Measurements from ENCODE around the gene LIPC. TPM values are rescaled to one million over a fixed set of nuclear protein-coding genes. Genes with fewer than 3 reads are reported as not detected.

The LIPC gene
- total and polyA plus RNA-seq, 2 experiments from 2014 or later: not detected

DNA sequence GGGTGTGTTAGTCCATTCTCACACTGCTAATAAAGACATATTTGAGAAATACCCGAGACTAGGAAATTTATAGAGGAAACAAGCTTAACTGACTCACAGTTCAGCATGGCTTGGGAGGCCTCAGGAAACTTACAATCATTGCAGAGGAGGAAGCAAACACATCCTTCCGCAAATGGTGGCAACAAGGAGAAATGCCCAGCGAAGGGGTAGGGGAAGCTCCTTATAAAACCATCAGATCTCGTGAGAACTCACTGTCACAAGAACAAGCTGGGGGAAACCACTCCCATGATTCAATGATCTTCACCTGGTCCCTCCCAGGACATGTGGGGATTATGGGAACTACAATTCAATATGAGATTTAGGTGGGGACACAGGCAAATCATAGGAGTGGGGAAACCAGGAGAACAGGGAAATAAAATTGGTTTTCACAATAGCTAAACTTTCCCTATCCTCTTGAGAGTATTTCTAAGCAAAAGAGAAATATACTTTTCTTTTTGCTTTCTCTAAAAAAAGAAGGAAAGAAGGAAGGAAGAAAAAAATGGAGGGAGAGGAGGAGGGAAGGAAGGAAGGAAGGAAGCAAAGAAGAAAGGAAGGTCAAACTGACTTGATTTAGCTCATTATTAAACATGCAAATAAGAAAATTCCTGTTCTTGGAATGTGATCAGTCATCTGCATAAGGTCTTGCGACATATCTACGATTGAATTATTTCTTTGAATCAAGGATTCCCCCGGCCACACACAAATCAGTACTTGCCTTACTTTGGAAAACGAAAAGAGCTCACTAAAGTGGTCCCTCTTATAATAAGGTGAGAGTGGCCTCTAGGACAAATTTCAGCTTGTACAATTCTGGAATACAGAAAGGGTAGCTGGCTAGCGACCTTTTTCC is 75.2 kb downstream of the LIPC start:
- Histone ChIP-seq H3K36me3 (ENCODE audit: insufficient read depth) (no peaks in the 10 kb centered on the region), H3K27ac (ENCODE audit: low read depth) (no peak overlapping the region), H4K20me1 (replicated peaks; ENCODE audit: insufficient read depth) (no peaks in the 10 kb centered on the region), H2AFZ (peak overlapping the region; percentile 85; the same call in 1 of the 2 replicates), H3K9me2 (ENCODE audit: insufficient read depth) (no peaks in the 10 kb centered on the region), H3K27me3 (ENCODE audit: insufficient read depth) (no peaks in the 10 kb centered on the region), H3K4me3 (no peak overlapping the region), H3F3A (replicated peaks; ENCODE audit: low read depth) (no peaks in the 10 kb centered on the region), H3K79me2 (replicated peaks; ENCODE audit: insufficient read depth) (no peaks in the 10 kb centered on the region), H3K4me1 (ENCODE audit: insufficient read depth) (no peaks in the 10 kb centered on the region), H3K4me2 (no peak overlapping the region)
- Mint-ChIP-seq H3K27me3 (ENCODE audit: insufficient read depth, low read depth, poor library complexity) (peaks cover 4% of the 10 kb centered on the region), H3K4me3 (no peak overlapping the region), H3K27ac (no peak overlapping the region), H3K9me3 (no peaks in the 10 kb centered on the region), H3K36me3 (ENCODE audit: low read depth) (no peaks in the 10 kb centered on the region), H3K4me1 (peaks cover 10% of the 10 kb centered on the region; the same call in 2 of the 3 replicates)
- TF ChIP-seq, protein P1, sequence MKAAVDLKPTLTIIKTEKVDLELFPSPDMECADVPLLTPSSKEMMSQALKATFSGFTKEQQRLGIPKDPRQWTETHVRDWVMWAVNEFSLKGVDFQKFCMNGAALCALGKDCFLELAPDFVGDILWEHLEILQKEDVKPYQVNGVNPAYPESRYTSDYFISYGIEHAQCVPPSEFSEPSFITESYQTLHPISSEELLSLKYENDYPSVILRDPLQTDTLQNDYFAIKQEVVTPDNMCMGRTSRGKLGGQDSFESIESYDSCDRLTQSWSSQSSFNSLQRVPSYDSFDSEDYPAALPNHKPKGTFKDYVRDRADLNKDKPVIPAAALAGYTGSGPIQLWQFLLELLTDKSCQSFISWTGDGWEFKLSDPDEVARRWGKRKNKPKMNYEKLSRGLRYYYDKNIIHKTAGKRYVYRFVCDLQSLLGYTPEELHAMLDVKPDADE (IDR thresholded peaks at IDR 0.05): no peak
- TF ChIP-seq, protein P2, sequence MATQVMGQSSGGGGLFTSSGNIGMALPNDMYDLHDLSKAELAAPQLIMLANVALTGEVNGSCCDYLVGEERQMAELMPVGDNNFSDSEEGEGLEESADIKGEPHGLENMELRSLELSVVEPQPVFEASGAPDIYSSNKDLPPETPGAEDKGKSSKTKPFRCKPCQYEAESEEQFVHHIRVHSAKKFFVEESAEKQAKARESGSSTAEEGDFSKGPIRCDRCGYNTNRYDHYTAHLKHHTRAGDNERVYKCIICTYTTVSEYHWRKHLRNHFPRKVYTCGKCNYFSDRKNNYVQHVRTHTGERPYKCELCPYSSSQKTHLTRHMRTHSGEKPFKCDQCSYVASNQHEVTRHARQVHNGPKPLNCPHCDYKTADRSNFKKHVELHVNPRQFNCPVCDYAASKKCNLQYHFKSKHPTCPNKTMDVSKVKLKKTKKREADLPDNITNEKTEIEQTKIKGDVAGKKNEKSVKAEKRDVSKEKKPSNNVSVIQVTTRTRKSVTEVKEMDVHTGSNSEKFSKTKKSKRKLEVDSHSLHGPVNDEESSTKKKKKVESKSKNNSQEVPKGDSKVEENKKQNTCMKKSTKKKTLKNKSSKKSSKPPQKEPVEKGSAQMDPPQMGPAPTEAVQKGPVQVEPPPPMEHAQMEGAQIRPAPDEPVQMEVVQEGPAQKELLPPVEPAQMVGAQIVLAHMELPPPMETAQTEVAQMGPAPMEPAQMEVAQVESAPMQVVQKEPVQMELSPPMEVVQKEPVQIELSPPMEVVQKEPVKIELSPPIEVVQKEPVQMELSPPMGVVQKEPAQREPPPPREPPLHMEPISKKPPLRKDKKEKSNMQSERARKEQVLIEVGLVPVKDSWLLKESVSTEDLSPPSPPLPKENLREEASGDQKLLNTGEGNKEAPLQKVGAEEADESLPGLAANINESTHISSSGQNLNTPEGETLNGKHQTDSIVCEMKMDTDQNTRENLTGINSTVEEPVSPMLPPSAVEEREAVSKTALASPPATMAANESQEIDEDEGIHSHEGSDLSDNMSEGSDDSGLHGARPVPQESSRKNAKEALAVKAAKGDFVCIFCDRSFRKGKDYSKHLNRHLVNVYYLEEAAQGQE (IDR thresholded peaks at IDR 0.05; ENCODE audit: unreplicated experiment): no peak
- TF ChIP-seq POLR2AphosphoS5 (IDR thresholded peaks at IDR 0.05; ENCODE audit: low read depth): no peak
- TF ChIP-seq EZH2phosphoT487 (IDR thresholded peaks at IDR 0.05; ENCODE audit: unreplicated experiment): no peak
- no peak for TF ChIP-seq STAT1 (IDR thresholded peaks at IDR 0.05; ENCODE audit: unreplicated experiment)
- TF ChIP-seq ZNF114 (CRISPR knock-in tag; IDR thresholded peaks at IDR 0.05): no peak
- TF ChIP-seq, protein P3, sequence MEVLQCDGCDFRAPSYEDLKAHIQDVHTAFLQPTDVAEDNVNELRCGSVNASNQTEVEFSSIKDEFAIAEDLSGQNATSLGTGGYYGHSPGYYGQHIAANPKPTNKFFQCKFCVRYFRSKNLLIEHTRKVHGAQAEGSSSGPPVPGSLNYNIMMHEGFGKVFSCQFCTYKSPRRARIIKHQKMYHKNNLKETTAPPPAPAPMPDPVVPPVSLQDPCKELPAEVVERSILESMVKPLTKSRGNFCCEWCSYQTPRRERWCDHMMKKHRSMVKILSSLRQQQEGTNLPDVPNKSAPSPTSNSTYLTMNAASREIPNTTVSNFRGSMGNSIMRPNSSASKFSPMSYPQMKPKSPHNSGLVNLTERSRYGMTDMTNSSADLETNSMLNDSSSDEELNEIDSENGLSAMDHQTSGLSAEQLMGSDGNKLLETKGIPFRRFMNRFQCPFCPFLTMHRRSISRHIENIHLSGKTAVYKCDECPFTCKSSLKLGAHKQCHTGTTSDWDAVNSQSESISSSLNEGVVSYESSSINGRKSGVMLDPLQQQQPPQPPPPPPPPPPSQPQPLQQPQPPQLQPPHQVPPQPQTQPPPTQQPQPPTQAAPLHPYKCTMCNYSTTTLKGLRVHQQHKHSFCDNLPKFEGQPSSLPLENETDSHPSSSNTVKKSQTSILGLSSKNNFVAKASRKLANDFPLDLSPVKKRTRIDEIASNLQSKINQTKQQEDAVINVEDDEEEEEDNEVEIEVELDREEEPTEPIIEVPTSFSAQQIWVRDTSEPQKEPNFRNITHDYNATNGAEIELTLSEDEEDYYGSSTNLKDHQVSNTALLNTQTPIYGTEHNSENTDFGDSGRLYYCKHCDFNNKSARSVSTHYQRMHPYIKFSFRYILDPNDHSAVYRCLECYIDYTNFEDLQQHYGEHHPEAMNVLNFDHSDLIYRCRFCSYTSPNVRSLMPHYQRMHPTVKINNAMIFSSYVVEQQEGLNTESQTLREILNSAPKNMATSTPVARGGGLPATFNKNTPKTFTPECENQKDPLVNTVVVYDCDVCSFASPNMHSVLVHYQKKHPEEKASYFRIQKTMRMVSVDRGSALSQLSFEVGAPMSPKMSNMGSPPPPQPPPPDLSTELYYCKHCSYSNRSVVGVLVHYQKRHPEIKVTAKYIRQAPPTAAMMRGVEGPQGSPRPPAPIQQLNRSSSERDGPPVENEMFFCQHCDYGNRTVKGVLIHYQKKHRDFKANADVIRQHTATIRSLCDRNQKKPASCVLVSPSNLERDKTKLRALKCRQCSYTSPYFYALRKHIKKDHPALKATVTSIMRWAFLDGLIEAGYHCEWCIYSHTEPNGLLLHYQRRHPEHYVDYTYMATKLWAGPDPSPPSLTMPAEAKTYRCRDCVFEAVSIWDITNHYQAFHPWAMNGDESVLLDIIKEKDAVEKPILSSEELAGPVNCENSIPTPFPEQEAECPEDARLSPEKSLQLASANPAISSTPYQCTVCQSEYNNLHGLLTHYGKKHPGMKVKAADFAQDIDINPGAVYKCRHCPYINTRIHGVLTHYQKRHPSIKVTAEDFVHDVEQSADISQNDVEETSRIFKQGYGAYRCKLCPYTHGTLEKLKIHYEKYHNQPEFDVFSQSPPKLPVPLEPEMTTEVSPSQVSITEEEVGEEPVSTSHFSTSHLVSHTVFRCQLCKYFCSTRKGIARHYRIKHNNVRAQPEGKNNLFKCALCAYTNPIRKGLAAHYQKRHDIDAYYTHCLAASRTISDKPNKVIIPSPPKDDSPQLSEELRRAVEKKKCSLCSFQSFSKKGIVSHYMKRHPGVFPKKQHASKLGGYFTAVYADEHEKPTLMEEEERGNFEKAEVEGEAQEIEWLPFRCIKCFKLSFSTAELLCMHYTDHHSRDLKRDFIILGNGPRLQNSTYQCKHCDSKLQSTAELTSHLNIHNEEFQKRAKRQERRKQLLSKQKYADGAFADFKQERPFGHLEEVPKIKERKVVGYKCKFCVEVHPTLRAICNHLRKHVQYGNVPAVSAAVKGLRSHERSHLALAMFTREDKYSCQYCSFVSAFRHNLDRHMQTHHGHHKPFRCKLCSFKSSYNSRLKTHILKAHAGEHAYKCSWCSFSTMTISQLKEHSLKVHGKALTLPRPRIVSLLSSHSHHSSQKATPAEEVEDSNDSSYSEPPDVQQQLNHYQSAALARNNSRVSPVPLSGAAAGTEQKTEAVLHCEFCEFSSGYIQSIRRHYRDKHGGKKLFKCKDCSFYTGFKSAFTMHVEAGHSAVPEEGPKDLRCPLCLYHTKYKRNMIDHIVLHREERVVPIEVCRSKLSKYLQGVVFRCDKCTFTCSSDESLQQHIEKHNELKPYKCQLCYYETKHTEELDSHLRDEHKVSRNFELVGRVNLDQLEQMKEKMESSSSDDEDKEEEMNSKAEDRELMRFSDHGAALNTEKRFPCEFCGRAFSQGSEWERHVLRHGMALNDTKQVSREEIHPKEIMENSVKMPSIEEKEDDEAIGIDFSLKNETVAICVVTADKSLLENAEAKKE (CRISPR knock-in tag; IDR thresholded peaks at IDR 0.05): no peak
- TF ChIP-seq ZNF331 (CRISPR knock-in tag; IDR thresholded peaks at IDR 0.05; ENCODE audit: low read depth): no peak
- TF ChIP-seq EZH2 (IDR thresholded peaks at IDR 0.05; ENCODE audit: low read depth, unreplicated experiment): no peak
- TF ChIP-seq, protein P4, sequence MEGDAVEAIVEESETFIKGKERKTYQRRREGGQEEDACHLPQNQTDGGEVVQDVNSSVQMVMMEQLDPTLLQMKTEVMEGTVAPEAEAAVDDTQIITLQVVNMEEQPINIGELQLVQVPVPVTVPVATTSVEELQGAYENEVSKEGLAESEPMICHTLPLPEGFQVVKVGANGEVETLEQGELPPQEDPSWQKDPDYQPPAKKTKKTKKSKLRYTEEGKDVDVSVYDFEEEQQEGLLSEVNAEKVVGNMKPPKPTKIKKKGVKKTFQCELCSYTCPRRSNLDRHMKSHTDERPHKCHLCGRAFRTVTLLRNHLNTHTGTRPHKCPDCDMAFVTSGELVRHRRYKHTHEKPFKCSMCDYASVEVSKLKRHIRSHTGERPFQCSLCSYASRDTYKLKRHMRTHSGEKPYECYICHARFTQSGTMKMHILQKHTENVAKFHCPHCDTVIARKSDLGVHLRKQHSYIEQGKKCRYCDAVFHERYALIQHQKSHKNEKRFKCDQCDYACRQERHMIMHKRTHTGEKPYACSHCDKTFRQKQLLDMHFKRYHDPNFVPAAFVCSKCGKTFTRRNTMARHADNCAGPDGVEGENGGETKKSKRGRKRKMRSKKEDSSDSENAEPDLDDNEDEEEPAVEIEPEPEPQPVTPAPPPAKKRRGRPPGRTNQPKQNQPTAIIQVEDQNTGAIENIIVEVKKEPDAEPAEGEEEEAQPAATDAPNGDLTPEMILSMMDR (conservative IDR thresholded peaks at IDR 0.05; ENCODE audit: low read depth in 2 of 2): no peak
- TF ChIP-seq JUNB (IDR thresholded peaks at IDR 0.05; ENCODE audit: unreplicated experiment): no peak
- TF ChIP-seq CREB1 (CRISPR knock-in tag; IDR thresholded peaks at IDR 0.05; ENCODE audit: low read depth): no peak
- TF ChIP-seq NANOG (IDR thresholded peaks at IDR 0.05; ENCODE audit: borderline replicate concordance): no peak
- no peak for ATAC-seq
- DNase-seq (ENCODE audit: low spot score): peak; percentile 26
